ENCODE results near the gene NFKB2.

The NFKB2 gene

DNA sequence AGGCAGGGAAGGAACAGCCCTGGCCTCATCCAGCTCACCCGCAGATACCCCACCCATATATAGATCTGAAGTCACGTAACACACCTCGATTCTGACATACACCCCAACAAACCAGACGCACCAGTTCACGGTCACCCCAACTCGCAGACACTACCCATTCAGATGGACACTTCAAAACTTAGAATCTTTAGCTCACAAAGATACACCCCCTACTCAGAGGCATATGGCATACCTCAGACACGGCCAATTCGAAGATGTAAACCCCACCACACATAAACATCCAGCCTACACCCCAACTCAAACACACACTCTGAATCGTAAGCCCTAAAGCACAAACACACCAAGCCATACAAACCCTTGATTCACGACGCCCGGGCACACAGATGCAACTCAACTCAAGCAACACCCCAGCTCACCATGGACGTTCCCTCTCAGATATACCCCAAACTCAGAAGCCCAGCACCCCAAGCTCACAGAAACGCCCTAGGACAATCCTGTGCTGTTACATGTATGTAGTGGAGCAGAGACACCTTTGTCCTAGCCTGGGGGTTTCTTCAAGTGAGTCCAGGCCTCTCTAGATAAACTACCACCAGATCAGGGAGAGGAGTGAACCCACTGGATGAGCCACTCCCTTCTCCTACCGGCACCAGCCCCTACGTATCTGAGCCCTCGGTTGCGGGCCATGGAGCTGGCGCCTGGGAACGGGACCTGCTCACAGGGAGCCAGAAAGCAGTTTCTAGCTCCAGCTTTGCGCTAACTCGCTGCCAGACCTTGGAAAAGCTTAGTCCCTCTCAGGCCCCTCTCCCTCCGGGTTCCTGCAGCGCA, 14.3 kb downstream of the NFKB2 start:
- DNase-seq: no peak

DNA sequence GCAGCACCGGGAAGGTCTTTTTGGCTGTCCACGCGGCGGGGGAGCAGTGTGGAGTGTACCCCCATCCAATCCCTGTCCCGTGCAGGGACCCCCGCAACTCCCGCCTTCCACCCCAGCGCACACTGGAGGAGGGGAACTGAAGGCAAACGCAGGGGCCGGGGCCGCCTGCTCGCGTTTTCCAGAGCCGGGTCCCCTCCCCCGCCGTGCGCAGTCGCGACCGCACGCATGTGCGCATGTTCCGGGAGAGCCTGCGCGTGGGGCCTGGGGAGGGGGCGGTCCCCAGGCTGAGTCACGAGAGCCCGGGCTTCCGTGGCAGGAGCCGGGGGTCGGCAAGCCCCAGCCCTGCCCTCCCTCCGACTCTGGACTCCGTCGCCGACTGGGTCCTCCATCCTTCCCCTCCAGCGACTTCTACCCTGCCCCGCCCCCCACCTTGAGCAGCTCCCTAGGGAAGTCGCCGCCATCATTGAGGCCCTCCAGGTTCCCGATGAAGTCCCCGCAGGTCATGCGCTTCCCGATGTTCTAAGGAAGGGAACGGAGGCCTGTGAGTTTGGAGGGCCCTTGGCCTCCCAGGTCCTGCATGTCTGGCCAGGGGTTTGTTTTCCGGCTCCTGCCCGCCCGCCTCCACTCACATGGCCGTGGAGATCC, 15.0 kb downstream of the NFKB2 start:
- peak; percentile 83 for DNase-seq

DNA sequence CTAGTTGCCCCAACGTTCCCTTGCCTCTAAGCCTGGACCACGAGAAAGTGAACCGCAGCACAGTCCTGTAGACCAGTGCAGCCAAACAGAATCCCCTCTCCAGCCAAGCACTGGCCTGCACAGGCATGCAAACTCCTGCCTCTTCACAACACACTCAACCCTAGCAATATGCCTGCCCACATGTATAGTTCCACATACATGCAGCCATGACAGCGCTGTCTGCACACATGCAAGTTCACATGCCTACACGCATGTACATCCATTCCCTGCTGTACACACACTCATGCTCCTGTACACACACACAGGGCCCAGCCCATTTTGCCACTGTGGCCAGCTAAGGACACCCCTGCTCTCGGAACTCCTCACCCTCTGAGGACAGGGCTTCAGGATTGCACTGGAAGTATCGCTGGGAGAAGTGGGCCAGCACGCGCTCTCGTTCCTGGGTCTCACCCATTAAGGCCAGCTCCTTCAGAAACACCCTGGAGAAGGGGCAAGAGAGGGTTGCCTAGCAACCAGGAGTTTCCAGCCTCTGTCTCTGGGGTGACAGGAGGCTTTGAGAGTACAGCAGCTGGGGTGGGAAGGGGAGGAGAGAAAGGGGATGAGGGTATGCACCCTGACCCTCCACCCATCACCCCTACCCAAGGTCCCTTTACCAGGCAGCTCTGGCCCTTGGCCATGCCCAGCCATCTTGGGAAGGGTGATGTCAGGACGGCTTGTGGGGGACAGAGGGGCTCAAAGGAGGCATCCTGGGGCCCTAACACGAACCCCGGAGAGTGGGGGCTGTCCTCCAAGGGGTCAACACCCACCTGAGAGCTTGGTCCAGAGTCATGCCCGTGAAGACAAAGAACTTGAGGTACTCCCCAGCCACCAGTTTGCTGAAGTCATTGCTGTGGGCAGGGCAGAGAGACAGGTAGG, 16.1 kb downstream of the NFKB2 start:
- DNase-seq: no peak

DNA sequence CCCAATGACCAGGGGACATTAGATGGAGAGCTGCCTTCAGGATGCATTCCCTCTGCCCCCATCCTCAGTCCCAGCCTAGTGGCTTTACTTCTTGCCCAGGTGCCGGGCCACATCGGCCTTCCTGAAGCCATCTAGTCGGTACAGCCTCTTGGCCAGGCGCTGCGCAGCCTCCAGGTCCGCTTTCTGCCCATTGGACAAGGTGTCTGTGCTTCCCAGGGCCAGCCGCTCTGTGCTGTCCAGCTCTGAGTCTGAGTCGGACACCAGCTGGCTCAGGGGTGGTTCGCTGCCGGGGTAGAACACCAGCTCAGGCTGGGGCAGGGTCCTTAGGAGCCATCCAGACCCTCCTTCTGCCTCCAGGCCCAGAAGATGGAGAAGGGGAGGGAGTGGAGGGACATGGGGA, 16.8 kb downstream of the NFKB2 start:
- DNase-seq: no peak

DNA sequence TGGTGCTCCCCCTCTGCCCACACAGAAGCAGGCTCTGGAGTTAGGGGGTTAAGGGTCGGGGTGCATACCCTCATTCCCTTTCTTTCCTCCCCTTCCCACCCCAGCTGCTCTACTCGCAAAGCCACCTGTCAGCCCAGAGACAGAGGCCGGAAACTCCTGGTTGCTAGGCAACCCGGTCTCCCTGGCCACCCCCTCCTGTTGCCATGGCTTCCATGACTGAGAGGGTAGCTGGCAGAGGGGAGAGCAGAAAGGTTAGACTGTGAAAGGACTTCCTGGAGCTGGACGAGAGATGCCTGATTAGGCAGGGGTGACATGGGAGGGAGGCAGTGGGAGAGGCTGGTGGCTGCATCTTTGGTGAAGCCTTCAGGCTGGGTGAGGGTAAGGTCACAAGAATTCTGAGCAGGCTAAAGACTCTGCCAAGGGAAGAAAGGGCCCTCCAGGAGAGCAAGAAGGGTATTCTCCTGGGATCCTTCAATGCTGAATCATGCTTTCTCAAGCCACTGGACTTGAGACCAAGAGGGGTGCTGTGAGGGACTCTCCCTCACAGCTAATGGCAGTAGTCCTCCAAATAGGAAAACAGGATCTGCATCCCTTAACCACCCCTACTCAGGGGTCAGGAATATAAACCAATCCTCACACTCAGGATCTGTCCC, 17.7 kb downstream of the NFKB2 start:
- DNase-seq: peak; percentile 61

DNA sequence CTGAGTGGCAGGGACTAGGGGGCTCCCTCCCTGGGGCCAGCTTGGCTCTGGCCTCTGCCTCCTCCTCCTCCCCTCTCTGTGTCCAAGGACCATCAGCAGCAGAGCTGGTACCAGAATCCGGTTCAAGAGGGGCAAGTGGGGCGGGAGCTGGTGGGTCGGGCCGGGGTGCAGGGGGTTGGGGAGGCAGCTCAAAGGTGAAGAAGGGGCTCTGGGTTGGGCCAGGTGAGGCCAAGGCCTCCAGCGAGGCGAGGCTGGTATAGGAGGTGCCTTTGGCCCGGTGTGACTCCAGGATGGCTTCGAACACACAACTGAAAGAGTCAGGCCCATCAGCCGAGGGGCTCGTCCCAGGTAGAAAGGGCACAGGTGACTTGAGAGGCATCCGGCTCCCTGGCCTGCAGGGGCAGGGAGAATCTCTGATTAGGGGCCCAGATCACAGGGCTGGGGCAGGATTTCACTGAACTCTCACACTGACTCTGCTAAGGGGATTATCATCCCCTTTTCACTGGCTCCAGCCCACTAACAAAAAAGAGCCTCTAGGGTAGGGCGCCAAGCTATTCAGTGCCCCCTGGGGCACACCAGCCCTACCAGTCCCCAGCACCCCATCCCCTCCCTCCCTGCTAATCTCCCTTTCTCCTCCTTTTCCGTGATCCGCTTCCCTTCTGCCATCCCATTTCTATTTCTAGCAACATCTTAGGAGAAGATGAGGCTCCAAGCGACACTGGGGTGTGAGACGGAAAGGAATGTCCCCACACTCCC, 18.5 kb downstream of the NFKB2 start:
- DNase-seq: no peak

DNA sequence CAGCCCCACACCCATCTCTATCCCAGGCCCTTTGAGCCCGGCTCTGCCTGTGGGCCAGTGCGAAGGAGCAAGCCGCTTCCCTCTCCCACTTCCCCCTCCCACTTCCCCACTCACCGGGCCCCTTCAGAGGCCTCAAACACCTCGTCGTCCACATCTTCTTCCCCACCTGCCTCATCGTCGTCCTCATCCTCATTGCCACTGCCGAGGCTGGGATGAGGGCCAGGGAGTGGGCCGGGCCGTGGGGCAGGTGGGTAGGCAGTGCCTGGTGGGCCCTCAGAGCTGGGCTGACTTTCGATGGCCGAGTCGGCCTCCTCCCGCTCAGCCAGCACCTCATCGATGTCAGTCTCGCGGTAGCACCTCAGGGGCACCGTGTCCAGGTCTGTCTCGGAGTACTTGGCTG, 19.2 kb downstream of the NFKB2 start:
- DNase-seq: no peak

DNA sequence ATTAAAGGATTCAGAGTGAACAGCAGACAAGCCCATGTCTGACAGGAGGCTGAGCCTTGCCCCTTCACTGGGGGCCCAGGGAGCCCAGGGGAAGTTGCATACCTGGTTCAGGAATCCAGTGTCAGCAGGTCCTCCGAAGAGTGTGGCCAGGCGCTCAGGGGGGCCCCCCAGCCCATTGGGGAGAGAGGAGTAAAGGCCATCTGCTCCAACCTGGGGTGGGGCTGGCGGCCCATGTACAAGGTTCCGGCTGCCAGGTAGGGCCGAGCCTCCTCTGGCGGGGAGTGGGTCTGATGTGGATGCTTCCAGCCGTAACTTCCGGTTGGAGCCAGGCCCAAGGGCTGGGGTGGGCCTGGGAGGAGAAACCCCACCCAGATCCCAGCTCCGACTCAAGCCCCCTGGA, 20.8 kb downstream of the NFKB2 start:
- DNase-seq: no peak

DNA sequence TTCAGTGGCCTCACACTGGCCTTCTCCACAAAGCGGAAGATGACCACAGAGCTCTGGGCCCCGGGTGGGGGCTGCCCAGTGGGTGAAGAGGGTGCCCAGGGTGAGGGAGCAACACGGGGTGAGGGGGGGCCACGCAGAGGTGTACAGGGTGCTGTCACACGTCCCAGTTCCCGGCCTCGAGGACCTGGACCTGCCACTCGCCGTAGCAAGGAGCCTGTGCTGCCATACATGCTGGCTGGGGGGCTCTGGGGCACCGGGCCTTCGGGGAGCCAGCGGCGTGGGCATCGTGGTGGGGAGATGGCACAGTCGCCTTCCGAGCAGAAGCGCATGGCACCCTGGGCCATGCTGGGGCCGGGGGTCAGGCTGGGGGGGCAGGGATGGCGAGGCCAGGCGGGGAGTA, 21.2 kb downstream of the NFKB2 start:
- no peak for DNase-seq

DNA sequence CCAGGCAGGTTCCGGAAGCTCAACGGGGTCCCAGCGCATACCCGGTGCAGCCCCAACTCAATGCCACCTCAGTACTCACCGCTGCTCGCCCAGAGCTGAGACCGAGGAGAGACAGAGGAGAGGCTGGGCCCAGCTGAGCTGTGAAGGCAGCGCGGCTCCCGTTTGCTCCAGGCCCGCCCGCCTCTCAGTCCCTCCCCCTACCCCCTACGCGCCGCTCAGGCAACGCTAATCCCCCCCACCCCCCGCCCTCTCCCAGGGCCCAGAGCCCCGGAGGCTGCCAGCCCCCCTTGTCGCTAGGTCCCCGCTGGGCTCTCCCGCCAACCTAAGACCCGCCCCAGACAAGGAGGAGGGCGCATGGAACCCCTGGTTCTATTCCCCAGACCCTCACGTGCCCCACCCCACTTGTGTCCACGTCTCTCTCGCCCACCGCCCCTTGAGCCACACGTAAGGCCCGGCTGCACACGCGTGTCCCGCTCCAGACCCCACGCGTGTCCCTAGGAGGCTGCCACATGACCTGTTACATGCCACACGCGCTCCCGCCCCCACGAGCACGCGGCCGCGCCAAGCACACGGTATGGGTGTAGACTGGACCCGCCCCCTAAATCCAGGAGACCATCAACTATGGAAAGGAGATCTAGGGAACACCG, 23.2 kb downstream of the NFKB2 start, which contains the start of gene PSD:
TSS of gene PSD (minus strand) at position 164 of the 647 bp plus-strand sequence. CDS start 1,747 bp downstream, outside the sequence.
- no peak for DNase-seq

DNA sequence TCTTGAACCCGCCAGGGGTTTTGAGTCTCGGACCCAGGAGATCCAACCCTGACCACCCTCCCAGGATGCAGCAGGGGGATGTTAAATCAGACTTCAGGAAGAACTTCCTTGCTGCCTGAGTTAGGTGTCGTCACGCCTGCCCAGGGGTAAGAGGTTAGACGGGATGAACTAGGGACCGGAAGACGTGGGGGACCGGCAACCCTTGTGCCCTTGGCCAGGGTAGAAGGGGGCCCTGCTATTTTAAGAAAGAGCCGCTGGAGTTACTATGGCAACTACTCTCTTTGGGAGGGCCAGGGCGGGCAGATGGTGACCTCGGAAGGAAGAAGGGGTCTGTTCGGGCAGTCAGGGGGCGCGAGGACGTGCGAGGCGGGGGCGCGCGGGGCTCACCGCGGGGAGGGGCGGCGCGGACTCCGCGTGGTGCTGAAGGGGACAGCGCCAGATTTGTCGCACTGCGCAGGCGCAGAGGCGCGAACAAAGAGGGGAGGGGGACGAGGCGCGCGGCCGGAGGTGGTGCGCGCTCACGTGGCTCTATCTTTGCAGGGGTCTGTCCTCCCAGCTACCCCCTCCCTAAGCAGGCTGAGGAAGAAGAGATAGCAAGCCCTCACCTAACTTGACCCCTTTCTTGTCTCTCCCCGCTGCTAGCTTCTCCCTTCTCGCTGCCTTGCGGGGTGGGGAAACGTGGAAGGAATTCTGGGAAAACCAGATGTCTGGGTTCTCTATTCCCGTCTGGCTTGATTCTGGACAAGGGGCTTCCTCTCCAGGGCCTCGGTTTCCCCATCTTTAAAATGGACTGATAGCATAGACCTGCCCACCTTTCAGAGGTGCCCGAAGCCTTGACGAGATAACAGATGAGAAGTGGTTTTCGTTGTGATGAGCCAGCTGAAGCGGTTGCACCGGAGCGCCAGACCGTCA, 24.0 kb downstream of the NFKB2 start:
- peak; percentile 88 for DNase-seq

DNA sequence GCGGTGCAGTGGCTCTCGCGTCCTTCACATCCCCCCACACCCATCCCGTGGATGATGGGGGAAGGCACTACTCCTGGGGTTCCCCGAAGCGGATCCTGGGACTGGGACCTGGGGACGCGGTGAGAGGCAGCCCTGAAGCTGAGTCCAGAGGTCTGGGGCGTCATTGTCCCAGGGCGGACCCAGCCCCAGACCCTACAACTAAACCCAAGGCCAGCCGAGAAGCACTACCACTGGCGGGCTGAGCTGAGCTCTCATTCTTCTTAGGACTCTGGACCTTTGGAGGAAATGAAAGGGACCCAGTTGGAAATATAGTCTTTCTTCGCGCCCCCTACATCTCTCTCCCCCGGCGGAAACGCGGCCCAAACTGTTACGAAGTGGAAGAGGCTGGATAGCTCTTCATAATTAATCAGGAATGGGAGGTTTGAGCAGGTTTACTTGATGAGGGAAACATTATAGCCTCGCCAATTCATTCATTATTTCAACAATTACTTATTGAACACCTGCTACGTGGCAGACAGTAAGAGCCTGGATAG, 24.7 kb downstream of the NFKB2 start:
- DNase-seq: peak; percentile 62

DNA sequence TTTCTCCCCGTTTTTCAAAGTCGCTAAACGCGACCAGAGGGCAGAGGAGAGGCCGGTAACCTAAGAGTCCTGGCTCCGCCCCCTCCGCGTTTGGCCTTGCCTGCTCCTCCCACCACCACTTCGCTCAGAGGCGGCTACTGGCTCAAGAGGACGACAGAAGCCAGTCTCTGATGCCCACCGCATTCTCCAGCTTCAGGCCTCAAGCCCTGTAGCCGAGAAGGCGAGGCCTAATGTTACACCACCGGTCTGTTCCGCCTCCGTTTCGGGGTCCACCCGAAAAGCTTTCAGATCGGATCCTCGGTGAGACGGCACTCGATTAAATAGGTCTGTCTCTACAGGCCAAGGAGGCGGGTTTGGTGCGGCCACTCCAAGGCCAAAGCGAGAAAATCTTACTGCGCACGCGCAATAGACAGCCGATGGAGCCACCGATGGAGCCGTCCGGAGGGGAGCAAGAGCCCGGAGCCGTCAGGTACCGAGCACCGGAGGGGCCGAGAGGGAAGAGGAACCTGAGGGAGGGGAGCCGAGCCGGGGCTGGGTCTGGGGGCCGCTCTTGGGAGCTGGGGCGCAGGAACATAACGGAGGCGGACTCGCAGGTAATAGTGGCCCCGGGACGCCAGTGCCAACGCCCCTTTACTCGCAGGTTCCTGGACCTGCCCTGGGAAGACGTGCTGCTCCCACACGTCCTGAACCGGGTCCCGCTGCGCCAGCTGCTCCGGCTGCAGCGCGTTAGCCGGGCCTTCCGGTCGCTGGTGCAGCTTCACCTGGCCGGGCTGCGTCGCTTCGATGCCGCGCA, 25.4 kb downstream of the NFKB2 start, which contains the start of gene FBXL15:
TSS of gene FBXL15 (plus strand) at position 123 of the 793 bp plus-strand sequence. CDS start at position 417, 294 bp downstream.
- peak; percentile 99 for DNase-seq

DNA sequence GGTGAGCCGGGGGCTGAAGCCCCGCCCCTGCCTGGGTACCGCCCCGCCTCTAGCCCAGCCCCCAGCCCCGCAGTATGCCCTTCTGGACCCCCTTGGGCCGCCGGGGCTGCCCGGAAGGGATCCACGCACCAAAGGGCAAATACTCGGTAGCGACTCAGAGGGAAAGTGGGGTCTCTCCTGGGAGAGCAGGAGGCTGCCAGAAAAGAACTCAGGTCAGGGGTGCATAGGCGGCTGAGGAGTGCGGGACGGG, 25.9 kb downstream of the NFKB2 start:
- DNase-seq: no peak

DNA sequence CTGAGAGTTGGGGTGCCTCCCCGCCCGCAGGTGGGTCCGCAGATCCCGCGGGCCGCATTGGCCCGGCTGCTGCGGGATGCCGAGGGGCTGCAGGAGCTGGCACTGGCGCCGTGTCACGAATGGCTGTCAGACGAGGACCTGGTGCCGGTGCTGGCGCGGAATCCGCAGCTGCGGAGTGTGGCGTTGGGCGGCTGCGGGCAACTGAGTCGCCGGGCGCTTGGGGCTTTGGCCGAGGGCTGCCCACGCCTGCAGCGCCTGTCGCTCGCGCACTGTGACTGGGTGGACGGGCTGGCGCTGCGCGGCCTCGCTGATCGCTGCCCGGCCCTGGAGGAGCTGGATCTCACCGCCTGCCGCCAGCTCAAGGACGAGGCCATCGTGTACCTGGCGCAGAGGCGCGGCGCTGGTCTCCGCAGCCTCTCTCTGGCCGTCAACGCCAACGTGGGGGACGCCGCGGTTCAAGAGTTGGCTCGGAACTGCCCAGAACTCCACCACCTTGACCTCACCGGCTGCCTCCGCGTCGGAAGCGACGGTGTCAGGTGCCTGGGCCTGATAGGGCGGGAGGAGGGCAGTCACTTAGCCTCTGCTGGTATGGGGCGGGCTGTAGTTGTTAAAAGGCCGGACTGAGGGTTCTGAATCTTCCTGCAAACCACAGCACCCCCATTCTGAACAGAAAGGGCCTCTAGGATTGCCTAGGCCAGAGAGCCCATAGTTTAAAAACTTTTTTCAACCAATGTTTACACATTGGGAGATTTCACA, 26.4 kb downstream of the NFKB2 start:
- DNase-seq: peak; percentile 65

DNA sequence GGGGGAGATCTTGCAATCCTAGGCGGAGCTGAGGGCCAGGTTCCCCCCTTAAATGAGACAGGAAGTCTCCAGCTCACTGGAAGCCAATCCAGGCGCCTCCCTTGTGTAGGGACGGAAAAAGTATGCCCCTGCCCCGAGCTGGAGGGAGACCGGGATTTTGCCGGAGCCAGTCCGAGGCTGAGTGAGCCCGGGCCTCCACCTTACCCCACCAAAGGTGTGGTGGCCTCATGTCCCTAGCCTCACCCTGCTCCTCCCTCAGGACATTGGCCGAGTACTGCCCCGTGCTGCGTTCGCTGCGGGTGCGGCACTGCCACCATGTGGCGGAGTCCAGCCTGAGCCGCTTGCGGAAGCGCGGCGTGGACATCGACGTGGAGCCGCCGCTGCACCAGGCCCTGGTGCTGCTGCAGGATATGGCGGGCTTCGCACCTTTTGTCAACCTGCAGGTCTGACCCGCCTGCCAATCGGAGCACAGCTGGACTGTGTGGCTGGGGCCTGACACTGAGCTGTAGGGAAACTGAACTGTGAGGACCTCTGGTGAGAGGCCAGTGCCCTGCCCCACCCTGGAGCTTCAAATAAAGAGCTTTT, 27.1 kb downstream of the NFKB2 start:
- peak; percentile 82 for DNase-seq

DNA sequence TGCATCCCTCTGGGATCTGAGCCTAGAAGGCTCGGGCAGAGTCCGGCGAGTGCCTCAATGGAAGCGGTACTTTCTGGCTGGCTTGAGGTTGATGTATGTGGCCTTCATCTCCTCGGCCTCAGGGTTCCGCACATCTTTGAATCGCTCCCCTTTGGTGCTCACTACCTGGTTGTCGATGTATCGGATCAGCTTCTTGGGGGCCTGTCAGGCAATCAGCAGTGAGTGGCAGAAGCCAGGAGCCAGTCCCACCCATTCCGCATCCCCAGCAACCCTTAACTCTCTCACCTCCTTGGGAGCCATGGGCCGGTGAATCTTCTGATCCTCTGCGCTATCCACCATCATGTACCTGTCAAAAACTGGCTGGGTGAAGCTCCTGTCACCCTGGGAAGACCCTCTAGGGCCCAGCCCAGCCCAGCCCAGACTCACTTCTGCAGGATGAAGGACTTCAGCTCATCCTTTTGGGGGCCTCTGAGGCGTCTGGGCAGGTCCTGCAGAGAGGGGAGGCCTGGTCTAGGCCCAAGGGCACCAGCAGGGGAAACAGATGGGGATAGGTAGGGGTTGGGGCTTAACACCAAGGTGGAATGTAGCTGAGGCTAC, 28.0 kb downstream of the NFKB2 start:
- no peak for DNase-seq

DNA sequence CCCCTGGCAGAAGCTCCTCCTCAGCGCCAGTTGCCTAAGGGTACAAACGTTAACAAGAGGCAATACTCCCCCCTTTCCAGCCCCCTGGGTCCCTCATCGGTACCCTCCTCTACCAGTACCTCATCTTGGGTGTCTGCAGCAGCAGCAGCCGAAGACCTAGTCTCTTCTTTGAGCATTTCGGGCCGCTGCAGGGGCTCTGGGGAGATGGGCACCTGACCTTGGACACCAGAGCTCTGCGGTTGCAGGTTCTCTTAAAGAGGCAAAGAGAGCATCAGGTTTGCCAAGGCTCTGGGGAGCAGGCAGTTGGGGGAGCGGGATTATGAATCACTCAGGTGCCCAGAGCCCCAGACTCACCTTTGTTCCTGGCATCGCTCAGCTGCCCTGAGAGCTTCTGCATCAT, 28.6 kb downstream of the NFKB2 start:
- no peak for DNase-seq

Data from activated CD8-positive, alpha-beta memory T cell treated with anti-CD3 and anti-CD28 coated beads for 24 hours (primary cell).